ENCODE data around the gene CAMK1. TPM values are rescaled to one million over a fixed set of nuclear protein-coding genes. Genes with fewer than 3 reads are reported as not detected.

Gene CAMK1
- total RNA-seq, 4 donors from 2014 or later = 2.9 to 19.6 (median 7.6) TPM

DNA sequence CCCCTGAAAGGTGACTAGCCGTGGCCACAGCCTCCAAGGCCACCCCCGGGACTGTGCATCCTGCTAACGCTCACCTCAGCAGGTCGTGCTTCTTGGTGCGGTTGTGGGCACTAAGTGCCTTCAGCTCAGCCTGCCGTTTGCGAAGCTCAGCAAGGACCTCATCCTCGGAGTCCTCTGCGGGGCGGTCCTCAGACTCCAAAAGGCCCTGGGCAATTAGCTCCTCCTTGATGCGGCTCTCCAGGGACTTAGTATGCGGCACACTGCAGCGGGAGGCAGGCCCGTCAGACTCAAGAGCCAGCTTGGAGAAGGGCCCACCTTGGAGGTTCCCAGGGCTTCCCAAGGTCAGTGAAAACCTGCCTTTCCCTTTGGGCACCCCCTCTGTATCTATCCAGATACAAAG lies 14.2 kb upstream of the CAMK1 start:
- TF ChIP-seq, protein P1, sequence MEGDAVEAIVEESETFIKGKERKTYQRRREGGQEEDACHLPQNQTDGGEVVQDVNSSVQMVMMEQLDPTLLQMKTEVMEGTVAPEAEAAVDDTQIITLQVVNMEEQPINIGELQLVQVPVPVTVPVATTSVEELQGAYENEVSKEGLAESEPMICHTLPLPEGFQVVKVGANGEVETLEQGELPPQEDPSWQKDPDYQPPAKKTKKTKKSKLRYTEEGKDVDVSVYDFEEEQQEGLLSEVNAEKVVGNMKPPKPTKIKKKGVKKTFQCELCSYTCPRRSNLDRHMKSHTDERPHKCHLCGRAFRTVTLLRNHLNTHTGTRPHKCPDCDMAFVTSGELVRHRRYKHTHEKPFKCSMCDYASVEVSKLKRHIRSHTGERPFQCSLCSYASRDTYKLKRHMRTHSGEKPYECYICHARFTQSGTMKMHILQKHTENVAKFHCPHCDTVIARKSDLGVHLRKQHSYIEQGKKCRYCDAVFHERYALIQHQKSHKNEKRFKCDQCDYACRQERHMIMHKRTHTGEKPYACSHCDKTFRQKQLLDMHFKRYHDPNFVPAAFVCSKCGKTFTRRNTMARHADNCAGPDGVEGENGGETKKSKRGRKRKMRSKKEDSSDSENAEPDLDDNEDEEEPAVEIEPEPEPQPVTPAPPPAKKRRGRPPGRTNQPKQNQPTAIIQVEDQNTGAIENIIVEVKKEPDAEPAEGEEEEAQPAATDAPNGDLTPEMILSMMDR (IDR thresholded peaks at IDR 0.05) = no peak
- no peak for TF ChIP-seq POLR2A (IDR thresholded peaks at IDR 0.05)
- Histone ChIP-seq H3K4me3 (no peak overlapping the region), H3K9me3 (no peaks in the 10 kb centered on the region), H3K27me3 (no peaks in the 10 kb centered on the region), H3K4me1 (peaks cover 0 to 24% (median 0%) of the 10 kb centered on the region in 3 donors), H3K27ac (no peak overlapping the region), H3K36me3 (peaks cover 5 to 100% (median 21%) of the 10 kb centered on the region in 3 donors)
- intact Hi-C loops (cut with DNase I) = no loop called here
- DNase-seq = no peak
- WGBS, 2 donors = 95 to 96% methylated on average over 7 to 9 of the region's 14 CpGs

DNA sequence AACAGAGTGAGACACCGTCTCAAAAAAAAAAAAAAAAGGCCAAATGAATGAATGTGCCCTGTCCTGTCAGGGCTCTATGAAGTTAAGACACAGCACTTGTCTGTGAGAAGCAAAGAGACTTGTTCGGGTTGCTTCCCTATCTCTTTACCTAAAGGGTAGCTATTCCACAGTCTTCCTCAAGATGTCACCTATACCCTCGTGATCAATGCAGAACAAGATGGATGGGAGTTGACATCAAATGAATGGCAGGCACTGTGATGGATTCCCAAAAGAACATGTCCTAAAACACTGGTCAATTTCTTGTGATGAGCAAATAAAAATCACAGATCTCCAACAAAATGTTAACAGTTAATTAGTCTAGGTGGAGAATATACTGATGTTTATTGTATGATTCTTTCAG lies 13.0 kb upstream of the CAMK1 start:
- Histone ChIP-seq H3K9me3 (no peaks in the 10 kb centered on the region), H3K4me3 (no peak overlapping the region), H3K27ac (no peak overlapping the region), H3K36me3 (peaks cover 5 to 89% (median 20%) of the 10 kb centered on the region in 3 donors), H3K4me1 (peaks cover 0 to 32% (median 4%) of the 10 kb centered on the region in 3 donors), H3K27me3 (no peaks in the 10 kb centered on the region)
- no peak for DNase-seq
- 24 to 40% methylated on average over 3 of the region's 3 CpGs for WGBS, 2 donors
- intact Hi-C loops (cut with DNase I) = no loop called here
- TF ChIP-seq, protein P1 (IDR thresholded peaks at IDR 0.05) = no peak
- no peak for TF ChIP-seq POLR2A (IDR thresholded peaks at IDR 0.05)

DNA sequence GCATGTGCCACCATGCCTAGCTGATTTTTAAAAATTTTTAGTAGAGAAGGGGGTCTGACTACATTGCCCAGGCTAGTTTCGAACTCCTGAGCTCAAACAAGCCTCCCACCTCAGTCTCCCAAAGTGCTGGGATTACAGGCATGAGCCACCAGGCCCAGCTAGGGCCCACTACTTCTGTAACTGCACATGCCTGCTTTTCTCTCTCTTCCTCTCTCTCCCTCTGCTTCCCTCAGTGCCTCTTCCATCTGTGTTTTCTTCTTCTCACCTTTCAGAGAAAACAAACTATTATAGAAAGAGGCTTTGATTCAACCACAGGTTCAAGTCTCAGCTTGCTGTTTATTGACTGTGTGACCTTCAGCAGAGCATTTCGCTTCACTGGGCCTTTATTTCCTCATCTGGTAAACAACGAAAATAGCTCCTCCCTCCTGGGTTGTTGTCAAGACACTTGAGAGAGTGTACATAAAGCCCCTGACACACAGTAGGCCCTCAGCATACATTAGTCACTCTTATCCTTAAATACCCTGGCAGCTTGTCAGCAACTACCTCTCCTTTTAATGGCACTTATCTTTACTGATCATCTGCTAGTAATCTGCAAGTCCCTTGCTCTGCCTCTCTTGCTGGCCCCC lies 12.3 kb upstream of the CAMK1 start:
- Histone ChIP-seq H3K36me3 (peaks cover 5 to 82% (median 18%) of the 10 kb centered on the region in 3 donors), H3K27ac (peak overlapping the region in 1 of 4 donors; percentile 6), H3K9me3 (no peaks in the 10 kb centered on the region), H3K4me3 (no peak overlapping the region), H3K4me1 (peaks cover 0 to 32% (median 4%) of the 10 kb centered on the region in 3 donors), H3K27me3 (no peaks in the 10 kb centered on the region)
- no peak for TF ChIP-seq POLR2A (IDR thresholded peaks at IDR 0.05)
- TF ChIP-seq, protein P1 (IDR thresholded peaks at IDR 0.05) = no peak
- WGBS, 2 donors = 46 to 60% methylated on average over 3 of the region's 3 CpGs
- intact Hi-C loops (cut with DNase I) = no loop called here
- no peak for DNase-seq

DNA sequence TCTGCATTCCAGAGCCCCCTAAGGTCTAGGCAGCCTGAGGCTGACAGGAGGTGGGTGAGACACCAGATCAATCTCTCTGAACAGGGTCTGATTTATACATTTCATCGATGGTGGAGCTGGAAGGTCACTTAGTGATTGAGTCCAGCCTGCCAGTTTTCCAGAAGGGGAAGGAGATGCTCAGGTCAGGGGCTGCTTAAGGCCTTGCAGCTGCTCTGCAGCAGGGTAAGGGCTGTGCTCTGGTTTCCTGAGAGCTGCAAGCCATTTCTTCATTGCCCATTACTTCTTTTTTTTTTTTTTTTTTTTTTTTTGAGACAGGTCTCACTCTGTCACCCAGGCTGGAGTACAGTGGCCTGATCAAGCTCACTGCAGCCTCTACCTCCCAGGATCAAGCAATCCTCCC lies 11.8 kb upstream of the CAMK1 start:
- 55 to 56% methylated on average over 1 of the region's 1 CpG for WGBS, 2 donors
- H3K4me1 ChIP-seq = peaks cover 0 to 32% (median 4%) of the 10 kb centered on the region in 3 donors
- TF ChIP-seq POLR2A (IDR thresholded peaks at IDR 0.05) = no peak
- TF ChIP-seq, protein P1 (IDR thresholded peaks at IDR 0.05) = no peak
- H3K9me3 ChIP-seq = no peaks in the 10 kb centered on the region
- intact Hi-C loops (cut with DNase I) = no loop called here
- no peak for DNase-seq
- H3K36me3 ChIP-seq = peaks cover 5 to 76% (median 14%) of the 10 kb centered on the region in 3 donors
- no peaks in the 10 kb centered on the region for H3K27me3 ChIP-seq
- H3K4me3 ChIP-seq = no peak overlapping the region
- peak overlapping the region in 1 of 4 donors; percentile 6 for H3K27ac ChIP-seq

DNA sequence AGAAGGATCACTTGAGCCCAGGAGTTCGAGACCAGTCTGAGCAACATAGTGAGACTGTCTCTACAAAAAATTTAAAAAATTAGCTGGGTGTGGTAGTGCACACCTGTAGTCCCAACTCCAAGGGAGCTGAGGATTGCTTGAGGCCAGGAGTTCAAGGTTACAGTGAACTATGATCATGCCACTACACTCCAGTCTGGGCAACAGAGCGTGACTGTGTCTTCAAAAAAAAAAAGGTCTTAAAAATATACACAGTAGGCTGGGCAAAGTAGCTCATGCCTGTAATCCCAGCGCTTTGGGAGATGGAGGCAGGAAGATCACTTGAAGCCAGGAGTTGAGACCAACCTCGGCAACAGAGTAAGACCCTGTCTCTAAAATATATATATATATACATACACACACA lies 11.2 kb upstream of the CAMK1 start:
- Histone ChIP-seq H3K4me3 (no peak overlapping the region), H3K4me1 (peaks cover 0 to 32% (median 4%) of the 10 kb centered on the region in 3 donors), H3K27ac (peak overlapping the region in 2 of 4 donors; percentile 13 to 76), H3K27me3 (no peaks in the 10 kb centered on the region), H3K9me3 (no peaks in the 10 kb centered on the region), H3K36me3 (peaks cover 5 to 70% (median 10%) of the 10 kb centered on the region in 3 donors)
- no peak for DNase-seq
- 81 to 89% methylated on average over 4 of the region's 4 CpGs for WGBS, 2 donors
- intact Hi-C loops (cut with DNase I) = no loop called here
- no peak for TF ChIP-seq POLR2A (IDR thresholded peaks at IDR 0.05)
- TF ChIP-seq, protein P1 (IDR thresholded peaks at IDR 0.05) = no peak

Measured in esophagus squamous epithelium (tissue), 5 donors.